Measurements from ENCODE around the gene RGS8.

Gene RGS8

GRCh38 chr1:182672487-182672836, 11.9 kb downstream of the RGS8 start:
- no peak for DNase-seq (ENCODE audit: low read depth in 3 of 3, low spot score in 1 of 3)

- DNase-seq (ENCODE audit: low read depth in 3 of 3, low spot score in 1 of 3): no peak
Observed at GRCh38 chr1:182671750-182672486, 12.5 kb downstream of the RGS8 start.

GRCh38 chr1:182670032-182670749, 14.2 kb downstream of the RGS8 start:
- no peak for DNase-seq (ENCODE audit: low read depth in 3 of 3, low spot score in 1 of 3)

GRCh38 chr1:182669266-182669665, 15.1 kb downstream of the RGS8 start:
- DNase-seq (ENCODE audit: low read depth in 3 of 3, low spot score in 1 of 3): no peak

- DNase-seq (ENCODE audit: low read depth in 3 of 3, low spot score in 1 of 3): no peak
Observed at GRCh38 chr1:182668521-182669054, 15.8 kb downstream of the RGS8 start.

GRCh38 chr1:182667848-182668505, 16.4 kb downstream of the RGS8 start:
- no peak for DNase-seq (ENCODE audit: low read depth in 3 of 3, low spot score in 1 of 3)

GRCh38 chr1:182666706-182667105, 17.7 kb downstream of the RGS8 start:
- no peak for DNase-seq (ENCODE audit: low read depth in 3 of 3, low spot score in 1 of 3)

GRCh38 chr1:182664296-182664695, 20.1 kb downstream of the RGS8 start:
- no peak for DNase-seq (ENCODE audit: low read depth in 3 of 3, low spot score in 1 of 3)

- no peak for DNase-seq (ENCODE audit: low read depth in 3 of 3, low spot score in 1 of 3)
Observed at GRCh38 chr1:182662956-182663355, 21.4 kb downstream of the RGS8 start.

- no peak for DNase-seq (ENCODE audit: low read depth in 3 of 3, low spot score in 1 of 3)
Observed at GRCh38 chr1:182662121-182662890, 22.1 kb downstream of the RGS8 start.

GRCh38 chr1:182658055-182658454, 26.3 kb downstream of the RGS8 start:
- DNase-seq (ENCODE audit: low read depth in 3 of 3, low spot score in 1 of 3): no peak

GRCh38 chr1:182656842-182657397, 27.5 kb downstream of the RGS8 start:
- DNase-seq (ENCODE audit: low read depth in 3 of 3, low spot score in 1 of 3): no peak

GRCh38 chr1:182653986-182654385, 30.4 kb downstream of the RGS8 start:
- no peak for DNase-seq (ENCODE audit: low read depth in 3 of 3, low spot score in 1 of 3)

- DNase-seq (ENCODE audit: low read depth in 3 of 3, low spot score in 1 of 3): no peak
Observed at GRCh38 chr1:182652933-182653332, 31.5 kb downstream of the RGS8 start.

- no peak for DNase-seq (ENCODE audit: low read depth in 3 of 3, low spot score in 1 of 3)
Observed at GRCh38 chr1:182651339-182651724, 33.1 kb downstream of the RGS8 start.

GRCh38 chr1:182650678-182651338, 33.6 kb downstream of the RGS8 start:
- DNase-seq (ENCODE audit: low read depth in 3 of 3, low spot score in 1 of 3): no peak

GRCh38 chr1:182649041-182649440, 35.3 kb downstream of the RGS8 start:
- DNase-seq (ENCODE audit: low read depth in 3 of 3, low spot score in 1 of 3): no peak

- DNase-seq (ENCODE audit: low read depth in 3 of 3, low spot score in 1 of 3): no peak
Observed at GRCh38 chr1:182646739-182647138, 37.6 kb downstream of the RGS8 start.

GRCh38 chr1:182644886-182645285, 39.5 kb downstream of the RGS8 start:
- DNase-seq (ENCODE audit: low read depth in 3 of 3, low spot score in 1 of 3): no peak

GRCh38 chr1:182643699-182644098, 40.7 kb downstream of the RGS8 start:
- no peak for DNase-seq (ENCODE audit: low read depth in 3 of 3, low spot score in 1 of 3)

All from stimulated activated CD4-positive, alpha-beta T cell treated with anti-CD3 and anti-CD28 coated beads, TNF-alpha, amount 100 ng/mL, for 1 hour (primary cell).